OCI-LY3 (cell line): Measurements from ENCODE around the gene MPO.

ENCODE experiments used
- H2AFZ ChIP-seq: fragments of 200-600, 300-600 bp; shearing (Covaris generic); 2 replicates; pipeline ENCODE4 v1.6.0; 2014; ENCODE audit warnings: antibody characterized with exemption, low read depth, low read length
- H3K27ac ChIP-seq: fragments of 200-600, 300-600 bp; sonication (generic); 2 replicates; pipeline ENCODE4 v1.5.1; 2014; ENCODE audit warnings: mild to moderate bottlenecking, low read length, moderate library complexity, mixed read lengths
- H3K27me3 ChIP-seq: fragments of 200-600, 300-600 bp; sonication (generic); 2 replicates; pipeline ENCODE4 v1.6.1; 2014; ENCODE audit warnings: low read depth, low read length, mixed read lengths
- H3K36me3 ChIP-seq: fragments of 200-600, 300-600 bp; sonication (generic); replicated peaks from 2 replicates; pipeline ENCODE3; 2014; ENCODE audit warnings: low read depth, low read length, mixed read lengths
- H3K4me1 ChIP-seq: fragments of 300-600, 200-600 bp; sonication (generic); 2 replicates; pipeline ENCODE4 v1.6.1; 2014; ENCODE audit warnings: low read length, mixed read lengths
- H3K4me2 ChIP-seq: fragments of 200-600, 300-600 bp; sonication (generic); 2 replicates; pipeline ENCODE4 v1.6.1; 2014; ENCODE audit warnings: low read length, mixed read lengths
- H3K4me3 ChIP-seq: fragments of 300-600, 200-600 bp; sonication (generic); 2 replicates; pipeline ENCODE4 v1.5.1; 2014; ENCODE audit warnings: antibody characterized with exemption, mild to moderate bottlenecking, low read length, moderate library complexity
- H3K79me2 ChIP-seq: fragments of 300-600, 200-600 bp; shearing (Covaris generic); 2 replicates; pipeline ENCODE4 v1.6.1; 2014; ENCODE audit warnings: mild to moderate bottlenecking, low read length, mixed read lengths
- H3K9ac ChIP-seq: fragments of 300-600, 200-600 bp; shearing (Covaris generic); 2 replicates; pipeline ENCODE4 v1.6.0; 2014; ENCODE audit warnings: mild to moderate bottlenecking, low read length, moderate library complexity
- H3K9me3 ChIP-seq: fragments of 200-600, 300-600 bp; shearing (Covaris generic); 2 replicates; pipeline ENCODE4 v1.6.1; 2014; ENCODE audit warnings: low read length, mixed read lengths; ENCODE audit not compliant: insufficient read depth
- H4K20me1 ChIP-seq: fragments of 200-600, 300-600 bp; sonication (generic); 2 replicates; pipeline ENCODE4 v1.6.1; 2016; ENCODE audit warnings: low read length, mixed read lengths; ENCODE audit not compliant: insufficient read depth
- CTCF ChIP-seq: fragments of 200-600, 300-600 bp; sonication (generic); IDR thresholded peaks from 2 replicates; pipeline ENCODE4 v1.5.1; 2014; ENCODE audit warnings: antibody characterized with exemption, low read length, low read depth
- EZH2phosphoT487 ChIP-seq: fragments of 200-600 bp; shearing (Covaris generic); IDR thresholded peaks from 2 replicates; pipeline ENCODE4 v1.6.1; 2018; ENCODE audit warnings: antibody characterized with exemption, mixed run types, low read depth

MPO gene, protein sequence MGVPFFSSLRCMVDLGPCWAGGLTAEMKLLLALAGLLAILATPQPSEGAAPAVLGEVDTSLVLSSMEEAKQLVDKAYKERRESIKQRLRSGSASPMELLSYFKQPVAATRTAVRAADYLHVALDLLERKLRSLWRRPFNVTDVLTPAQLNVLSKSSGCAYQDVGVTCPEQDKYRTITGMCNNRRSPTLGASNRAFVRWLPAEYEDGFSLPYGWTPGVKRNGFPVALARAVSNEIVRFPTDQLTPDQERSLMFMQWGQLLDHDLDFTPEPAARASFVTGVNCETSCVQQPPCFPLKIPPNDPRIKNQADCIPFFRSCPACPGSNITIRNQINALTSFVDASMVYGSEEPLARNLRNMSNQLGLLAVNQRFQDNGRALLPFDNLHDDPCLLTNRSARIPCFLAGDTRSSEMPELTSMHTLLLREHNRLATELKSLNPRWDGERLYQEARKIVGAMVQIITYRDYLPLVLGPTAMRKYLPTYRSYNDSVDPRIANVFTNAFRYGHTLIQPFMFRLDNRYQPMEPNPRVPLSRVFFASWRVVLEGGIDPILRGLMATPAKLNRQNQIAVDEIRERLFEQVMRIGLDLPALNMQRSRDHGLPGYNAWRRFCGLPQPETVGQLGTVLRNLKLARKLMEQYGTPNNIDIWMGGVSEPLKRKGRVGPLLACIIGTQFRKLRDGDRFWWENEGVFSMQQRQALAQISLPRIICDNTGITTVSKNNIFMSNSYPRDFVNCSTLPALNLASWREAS

DNA sequence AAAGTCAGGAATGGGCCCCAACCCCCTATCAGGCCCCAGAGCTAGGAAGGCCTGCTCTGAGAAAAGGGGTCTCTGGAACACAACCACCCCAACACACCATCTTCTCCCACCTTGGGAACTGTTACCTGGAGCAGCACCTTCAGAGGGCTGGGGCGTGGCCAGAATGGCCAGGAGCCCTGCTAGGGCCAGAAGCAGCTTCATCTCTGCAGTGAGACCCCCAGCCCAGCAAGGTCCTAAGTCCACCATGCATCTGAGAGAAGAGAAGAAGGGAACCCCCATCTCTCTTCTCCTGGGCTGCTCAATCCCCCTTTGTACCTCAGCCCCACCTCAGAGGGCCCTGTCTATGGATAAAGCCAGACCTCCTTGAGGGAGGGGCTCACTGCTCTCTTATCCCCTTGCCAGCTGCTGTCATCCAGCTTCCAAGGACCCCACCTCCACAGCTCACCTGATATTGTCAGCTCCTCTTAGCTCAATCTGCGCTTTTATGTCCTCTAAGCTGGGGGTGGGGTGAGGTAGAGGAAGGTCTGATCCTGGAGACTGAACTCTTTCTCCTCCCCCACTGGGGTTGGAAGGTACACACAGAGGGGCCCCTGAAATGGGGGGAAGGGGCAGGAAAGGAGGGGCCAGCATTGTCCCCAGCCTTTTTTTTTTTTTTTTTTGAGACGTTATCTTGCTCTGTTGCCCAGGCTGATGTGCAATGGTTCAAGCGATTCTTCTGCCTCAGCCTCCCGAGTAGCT lies at the start of gene MPO:
Gene MPO (minus strand): TSS at position 456 of the 738 bp plus-strand sequence. CDS start 177 bp downstream, at position 279.
- no peak within 1 kb of the TSS for H3K4me3 ChIP-seq
- no peak within 1 kb of the TSS for H3K9ac ChIP-seq
- no peaks in the 10 kb centered on the region for H3K4me1 ChIP-seq
- H3K4me2 ChIP-seq: no peak within 1 kb of the TSS
- H4K20me1 ChIP-seq: no peaks in the 10 kb centered on the region
- H3K27ac ChIP-seq: no peak within 1 kb of the TSS
- no peaks in the 10 kb centered on the region for H3K36me3 ChIP-seq
- H3K27me3 ChIP-seq: peaks cover 6% of the 10 kb centered on the region; the same call in 1 of the 2 replicates
- TF ChIP-seq EZH2phosphoT487 (no peak), CTCF (no peak)
- H2AFZ ChIP-seq: no peak within 1 kb of the TSS
- no peaks in the 10 kb centered on the region for H3K79me2 ChIP-seq
- H3K9me3 ChIP-seq: no peaks in the 10 kb centered on the region

DNA sequence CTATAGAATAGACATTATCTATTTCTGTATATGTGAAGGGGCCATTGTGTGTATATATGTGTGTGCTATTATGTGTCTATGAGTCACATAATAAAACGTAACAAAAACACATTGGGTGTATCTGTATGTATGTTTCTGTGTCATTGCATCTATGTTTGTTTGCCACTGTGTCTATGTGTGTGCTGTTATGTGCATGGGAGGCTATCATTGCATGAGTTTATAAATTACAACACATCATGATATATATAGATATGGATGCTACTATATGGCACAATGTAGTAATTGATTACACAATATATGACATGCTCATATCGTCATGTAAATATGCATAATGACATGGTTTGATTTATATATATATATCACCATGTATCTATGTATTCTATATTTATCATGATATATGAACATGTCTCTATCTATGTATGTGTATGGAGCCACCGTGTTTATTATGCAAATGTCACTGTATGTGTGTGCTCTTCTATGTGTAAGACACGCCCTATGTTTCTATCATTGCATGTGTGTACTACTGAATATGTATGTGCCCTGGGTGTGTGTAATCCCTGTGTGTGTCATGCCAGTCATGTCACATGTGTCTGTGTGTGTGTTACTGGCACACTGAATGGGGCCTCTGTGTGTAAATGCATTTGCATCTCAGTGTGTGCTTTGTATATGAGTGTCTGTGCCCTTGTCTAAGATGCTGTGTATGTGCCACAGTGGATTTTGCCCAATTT lies 49.2 kb upstream of the MPO start:
- peak overlapping the region; percentile 99 for H3K27ac ChIP-seq
- H4K20me1 ChIP-seq: peaks cover 47% of the 10 kb centered on the region
- peaks cover 55% of the 10 kb centered on the region for H3K79me2 ChIP-seq
- H3K27me3 ChIP-seq: no peaks in the 10 kb centered on the region
- peaks cover 48% of the 10 kb centered on the region for H3K4me1 ChIP-seq
- H2AFZ ChIP-seq: no peak overlapping the region
- peaks cover 28% of the 10 kb centered on the region for H3K36me3 ChIP-seq
- peak overlapping the region; percentile 92 for H3K4me2 ChIP-seq
- H3K4me3 ChIP-seq: peak overlapping the region; percentile 96
- peak overlapping the region; percentile 100 for H3K9ac ChIP-seq
- TF ChIP-seq CTCF: no peak
- no peak for TF ChIP-seq EZH2phosphoT487
- no peaks in the 10 kb centered on the region; the same call in 1 of the 2 replicates for H3K9me3 ChIP-seq

DNA sequence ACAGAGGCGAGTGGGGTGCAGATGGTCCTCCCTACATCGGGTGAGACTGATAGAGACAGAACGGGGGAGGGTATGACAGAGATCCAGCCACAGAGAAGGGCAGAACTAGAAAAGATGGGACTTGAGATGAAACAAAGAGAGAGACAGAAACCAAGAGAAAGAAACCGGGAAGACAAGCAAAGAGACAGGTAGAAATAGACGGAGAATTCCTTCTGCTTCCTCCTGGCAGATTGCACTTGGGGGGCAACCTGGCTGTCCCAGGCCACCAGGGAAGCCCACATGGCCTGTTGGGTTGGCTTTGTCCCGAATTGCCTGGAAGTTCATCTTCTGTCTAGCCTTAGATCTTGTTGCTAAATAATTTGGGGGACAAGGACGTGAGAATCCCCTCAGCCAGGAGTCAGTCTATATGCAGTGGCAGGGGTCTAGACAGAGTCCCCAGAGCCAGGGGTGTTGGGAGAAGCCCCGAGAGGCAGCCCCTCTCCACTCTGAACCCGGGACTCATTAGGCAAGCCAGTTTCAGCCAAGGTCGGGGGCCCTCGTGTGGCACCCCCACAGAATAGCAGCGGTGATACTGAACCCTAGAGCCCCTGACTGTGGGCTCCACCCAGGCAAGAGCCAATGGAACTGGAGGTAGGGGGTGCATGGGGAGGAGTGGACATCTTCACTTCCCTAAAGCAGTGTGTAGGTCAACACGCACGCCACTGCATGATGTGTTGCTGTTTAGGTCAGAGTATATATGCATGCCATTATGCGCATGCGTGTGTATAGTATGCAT lies 48.5 kb upstream of the MPO start:
- no peaks in the 10 kb centered on the region for H3K27me3 ChIP-seq
- H2AFZ ChIP-seq: no peak overlapping the region
- no peaks in the 10 kb centered on the region; the same call in 1 of the 2 replicates for H3K9me3 ChIP-seq
- H4K20me1 ChIP-seq: peaks cover 47% of the 10 kb centered on the region
- peak overlapping the region; percentile 99 for H3K27ac ChIP-seq
- H3K4me3 ChIP-seq: peak overlapping the region; percentile 96
- H3K36me3 ChIP-seq: peaks cover 28% of the 10 kb centered on the region
- TF ChIP-seq EZH2phosphoT487: no peak
- TF ChIP-seq CTCF: peak; percentile 49
- H3K79me2 ChIP-seq: peaks cover 48% of the 10 kb centered on the region
- H3K9ac ChIP-seq: peak overlapping the region; percentile 100
- peak overlapping the region; percentile 92 for H3K4me2 ChIP-seq
- peaks cover 40% of the 10 kb centered on the region for H3K4me1 ChIP-seq
